WTC11 (cell line): ENCODE results near the gene CLEC16A.

Source experiments
- CTCF ChIP-seq: fragments of 200-600 bp; IDR thresholded peaks from 2 replicates; pipeline ENCODE4 v1.8.0; 2022; ENCODE audit warnings: antibody characterized with exemption
- ESRRA ChIP-seq: sonication (generic); formaldehyde crosslinking; IDR thresholded peaks from 2 replicates; pipeline ENCODE4 v1.8.1; 2022; ENCODE audit warnings: mild to moderate bottlenecking, missing genetic modification reagents, borderline replicate concordance
- ETV6 ChIP-seq: sonication (generic); formaldehyde crosslinking; IDR thresholded peaks from 2 replicates; pipeline ENCODE4 v1.8.1; 2022; ENCODE audit warnings: mild to moderate bottlenecking, missing genetic modification reagents
- TCF7 ChIP-seq: sonication (generic); formaldehyde crosslinking; IDR thresholded peaks from 2 replicates; pipeline ENCODE4 v1.8.0; 2022; ENCODE audit warnings: mild to moderate bottlenecking, low read depth, missing genetic modification reagents, moderate library complexity
- TP53 ChIP-seq: sonication (generic); formaldehyde crosslinking; IDR thresholded peaks from 2 replicates; pipeline ENCODE4 v1.8.1; 2023; ENCODE audit warnings: mild to moderate bottlenecking, missing genetic modification reagents
- TF ChIP-seq, protein P1 (sequence below): sonication (generic); formaldehyde crosslinking; IDR thresholded peaks from 2 replicates; pipeline ENCODE4 v1.8.0; 2022; ENCODE audit warnings: mild to moderate bottlenecking, missing genetic modification reagents

- TF ChIP-seq ETV6 (CRISPR knock-in tag) (no peak), TCF7 (CRISPR knock-in tag) (no peak), ESRRA (CRISPR knock-in tag) (no peak), CTCF (no peak), TP53 (CRISPR knock-in tag) (no peak)
- TF ChIP-seq, protein P1, sequence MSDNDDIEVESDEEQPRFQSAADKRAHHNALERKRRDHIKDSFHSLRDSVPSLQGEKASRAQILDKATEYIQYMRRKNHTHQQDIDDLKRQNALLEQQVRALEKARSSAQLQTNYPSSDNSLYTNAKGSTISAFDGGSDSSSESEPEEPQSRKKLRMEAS (CRISPR knock-in tag) = no peak
Observed at GRCh38 chr16:11071829-11072228, 127.5 kb downstream of the CLEC16A start.
